GM12865 (cell line): Measurements from ENCODE around the gene C11orf42.
"Not testable (repeated sequence)": the region's sequence is repeated elsewhere in the genome, so short reads cannot be mapped to it uniquely, and the experiment has no call there.

Experiments used
- DNase-seq: peaks from one replicate; pipeline ENCODE4 v3.0.0; 2010; ENCODE audit warnings: low read depth
- H3K4me3 ChIP-seq: 2 replicates; pipeline ENCODE4 v1.5.1; 2011; ENCODE audit warnings: mild to moderate bottlenecking, low read depth, low read length, control low read depth
- CTCF ChIP-seq: IDR thresholded peaks from 2 replicates; pipeline ENCODE4 v1.5.1; 2011; ENCODE audit warnings: low read length, control low read depth, low read depth, inconsistent platforms; ENCODE audit not compliant: insufficient read depth; ENCODE audit errors: missing control alignments

The C11orf42 gene

GRCh38 chr11:6237761-6238302, 32.5 kb downstream of the C11orf42 start:
- DNase-seq = no peak
- no peak for TF ChIP-seq CTCF
- H3K4me3 ChIP-seq = no peak overlapping the region

GRCh38 chr11:6238902-6239301, 33.5 kb downstream of the C11orf42 start, which contains the start of gene CNGA4:
CNGA4 (plus strand) TSS chr11:6239089; CDS start chr11:6239207, 118 bp downstream.
- no peak for TF ChIP-seq CTCF
- no peak for DNase-seq
- no peak within 1 kb of the TSS for H3K4me3 ChIP-seq

- TF ChIP-seq CTCF = no peak
- DNase-seq = no peak
- H3K4me3 ChIP-seq = no peak overlapping the region
Observed at GRCh38 chr11:6240139-6240538, 34.8 kb downstream of the C11orf42 start.

- no peak for DNase-seq
- no peak overlapping the region for H3K4me3 ChIP-seq
- TF ChIP-seq CTCF = no peak
Observed at GRCh38 chr11:6240781-6241180, 35.4 kb downstream of the C11orf42 start.

GRCh38 chr11:6241316-6241715, 36.0 kb downstream of the C11orf42 start:
- TF ChIP-seq CTCF = no peak
- no peak overlapping the region for H3K4me3 ChIP-seq
- DNase-seq = no peak

GRCh38 chr11:6245536-6245935, 40.2 kb downstream of the C11orf42 start:
- no peak for DNase-seq
- TF ChIP-seq CTCF = no peak

GRCh38 chr11:6248248-6248647, 42.9 kb downstream of the C11orf42 start:
- H3K4me3 ChIP-seq = no peak overlapping the region
- DNase-seq = no peak
- TF ChIP-seq CTCF = no peak

More at GRCh38 chr11:6245536-6245935, 40.2 kb downstream of the C11orf42 start:
- H3K4me3 ChIP-seq = no peak overlapping the region

GRCh38 chr11:6248897-6249296, 43.5 kb downstream of the C11orf42 start:
- H3K4me3 ChIP-seq, DNase-seq: not testable (repeated sequence)
